HG03432 (cell line): ENCODE data around the gene PRPF40B.
"Not testable (repeated sequence)": the region's sequence is repeated elsewhere in the genome, so short reads cannot be mapped to it uniquely, and the experiment has no call there.

Experiments
- ATAC-seq: cut with Tn5 transposase; IDR thresholded peaks from one replicate; pipeline ENCODE4 v1.9.1; 2021; ENCODE audit warnings: mild to moderate bottlenecking, moderate library complexity; ENCODE audit not compliant: unreplicated experiment

Gene PRPF40B

DNA sequence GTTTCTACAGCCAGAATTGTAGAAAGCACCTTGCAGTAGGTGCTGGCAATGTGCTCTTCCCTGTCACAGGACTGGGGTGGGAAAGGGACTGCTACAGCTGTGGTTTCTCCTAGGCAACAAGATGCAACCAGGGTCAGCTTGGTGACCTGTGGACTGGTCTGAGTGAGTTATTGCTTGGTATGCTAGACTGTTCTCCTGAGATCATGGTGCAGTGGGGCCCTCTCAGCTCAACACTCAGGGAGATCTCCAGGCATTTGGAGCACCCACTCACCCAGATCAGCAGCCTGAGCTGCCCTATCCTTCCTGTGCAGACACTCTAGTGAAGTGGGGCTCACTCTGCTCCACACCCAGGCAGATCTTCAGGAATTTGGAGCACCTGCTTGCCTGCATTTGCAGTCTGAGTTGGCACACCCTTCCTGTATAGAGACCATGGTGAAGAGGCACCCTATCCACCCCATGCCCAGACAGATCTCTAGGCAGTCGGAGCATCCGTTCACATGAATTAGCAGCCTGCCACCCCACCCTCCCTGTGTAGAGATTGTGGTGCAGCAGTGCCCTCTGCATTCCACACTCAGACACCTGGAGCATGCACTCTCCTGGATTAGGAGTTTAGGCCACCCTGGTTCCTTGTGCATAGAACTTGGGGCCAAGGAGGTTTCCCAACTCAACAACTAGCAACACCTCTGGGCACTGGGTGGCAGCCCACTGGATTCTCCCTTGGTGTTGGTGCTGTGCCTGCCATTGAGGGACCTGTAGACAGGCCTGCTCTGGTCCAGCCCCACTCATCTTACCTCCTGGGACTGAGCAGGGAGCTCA, 14.1 kb upstream of the PRPF40B start:
- ATAC-seq: no peak

DNA sequence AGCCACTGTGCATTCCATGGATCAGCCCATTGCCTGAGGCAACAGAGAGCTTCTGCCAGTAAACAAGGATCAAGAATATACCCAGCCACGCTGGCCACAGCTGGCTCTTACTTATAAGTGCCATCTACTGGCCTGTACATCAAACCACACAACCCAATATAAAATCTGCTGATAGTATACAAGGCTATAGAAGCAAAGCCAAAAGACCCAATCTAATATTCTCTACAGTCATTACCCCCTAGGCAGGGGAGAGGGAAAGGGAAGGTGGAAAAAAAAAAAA, 13.5 kb upstream of the PRPF40B start:
- no peak for ATAC-seq

DNA sequence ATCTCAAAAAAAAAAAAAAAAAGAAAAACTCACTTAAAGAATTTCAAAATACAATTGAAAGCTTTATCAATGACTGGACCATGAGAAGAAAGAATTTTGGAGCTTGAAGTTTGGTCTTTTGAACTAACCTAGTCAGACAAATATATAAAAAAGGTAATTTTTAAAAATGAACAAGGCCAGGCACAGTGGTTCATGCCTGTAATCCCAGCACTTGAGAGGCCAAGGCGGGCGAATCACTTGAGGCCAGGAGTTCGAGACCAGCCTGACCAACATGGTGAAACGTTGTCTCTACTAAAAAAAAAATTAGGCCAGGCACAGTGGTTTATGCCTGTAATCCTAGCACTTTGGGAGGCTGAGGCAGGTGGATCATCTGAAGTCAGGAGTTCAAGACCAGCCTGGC, 12.6 kb upstream of the PRPF40B start:
- ATAC-seq: not testable (repeated sequence)

DNA sequence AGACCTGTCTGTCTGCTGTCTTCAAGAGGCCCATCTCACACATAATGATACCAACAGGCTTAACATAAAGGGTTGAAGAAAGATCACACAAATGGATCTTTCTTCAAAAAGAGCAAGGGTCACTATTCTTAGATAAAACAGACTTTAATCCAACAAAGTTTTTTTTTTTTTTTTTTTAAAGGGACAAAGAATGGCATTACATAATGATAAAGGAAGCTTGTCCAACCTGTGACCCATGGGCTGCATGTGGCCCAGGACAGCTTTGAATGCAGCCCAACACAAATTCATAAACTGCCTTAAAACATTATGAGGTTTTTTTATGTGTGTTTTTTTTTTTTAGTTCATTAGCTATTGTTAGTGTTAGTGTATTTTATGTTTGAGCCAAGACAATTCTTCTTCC, 11.2 kb upstream of the PRPF40B start:
- ATAC-seq: no peak

DNA sequence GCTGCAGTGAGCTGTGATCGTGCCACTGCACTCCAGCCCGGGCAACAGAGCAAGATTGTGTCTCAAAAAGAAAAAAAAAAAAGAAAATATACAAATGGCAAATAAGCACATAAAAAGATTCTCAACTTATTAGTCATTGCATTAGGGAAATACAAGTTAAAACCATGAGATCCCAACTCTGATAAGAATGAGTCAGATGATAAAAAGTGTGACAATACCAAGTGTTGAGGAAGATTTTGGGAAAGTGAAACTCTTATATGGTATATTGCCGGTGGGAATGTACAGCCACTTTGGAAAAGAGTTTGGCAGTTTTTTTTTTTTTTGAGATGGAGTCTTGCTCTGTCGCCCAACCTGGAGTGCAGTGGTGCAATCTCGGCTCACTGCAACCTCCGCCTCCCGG, 7.6 kb upstream of the PRPF40B start:
- no peak for ATAC-seq

DNA sequence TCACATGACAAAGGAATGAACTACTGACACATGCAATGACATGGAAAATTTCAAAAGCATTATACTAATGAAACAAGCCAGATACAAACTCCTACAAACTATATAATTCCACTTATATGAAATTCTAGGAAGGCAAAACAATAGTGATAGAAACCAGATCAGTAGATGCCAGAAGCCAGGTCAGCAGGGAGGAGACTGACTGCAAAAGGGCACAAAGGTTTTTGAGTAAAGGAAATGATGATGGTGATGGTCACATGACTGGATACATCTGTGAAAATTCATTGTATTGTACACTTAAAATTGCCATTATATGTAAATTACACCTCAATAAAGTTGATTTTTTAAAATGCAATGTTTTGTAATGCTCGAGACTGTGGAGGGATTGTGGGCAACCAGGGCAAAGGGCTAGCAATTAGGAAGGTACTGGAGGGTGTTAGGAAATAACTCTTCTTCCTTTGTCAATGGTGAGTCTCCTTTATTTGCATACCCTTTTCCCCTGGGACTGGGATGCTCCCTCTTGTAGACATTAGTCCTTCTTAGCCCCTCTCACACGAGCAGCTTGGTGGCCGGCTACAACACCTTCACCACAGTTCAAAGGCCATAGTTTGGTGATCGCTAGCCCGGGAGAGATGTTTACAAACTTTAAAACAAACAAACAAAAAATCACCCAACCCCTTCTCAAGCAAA, 6.7 kb upstream of the PRPF40B start:
- no peak for ATAC-seq

DNA sequence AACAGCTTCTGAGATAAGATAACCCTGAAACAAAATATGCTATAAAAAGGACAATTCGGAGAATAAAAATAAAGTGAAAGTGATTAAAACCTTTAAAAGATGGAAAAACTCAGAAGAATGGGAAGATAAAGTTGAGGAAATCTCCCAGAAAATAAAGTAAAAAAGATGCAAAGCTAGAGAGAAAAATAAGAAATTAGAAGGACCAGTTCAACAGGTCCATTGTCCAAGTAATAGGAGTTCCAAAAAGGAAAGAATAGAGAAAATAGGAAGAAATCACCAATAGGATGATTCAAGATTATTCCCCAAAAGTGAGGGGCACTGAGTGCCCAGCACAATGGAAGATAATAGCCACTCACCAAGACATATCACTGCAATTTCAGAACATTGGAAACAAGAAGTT, 4.8 kb upstream of the PRPF40B start:
- no peak for ATAC-seq

DNA sequence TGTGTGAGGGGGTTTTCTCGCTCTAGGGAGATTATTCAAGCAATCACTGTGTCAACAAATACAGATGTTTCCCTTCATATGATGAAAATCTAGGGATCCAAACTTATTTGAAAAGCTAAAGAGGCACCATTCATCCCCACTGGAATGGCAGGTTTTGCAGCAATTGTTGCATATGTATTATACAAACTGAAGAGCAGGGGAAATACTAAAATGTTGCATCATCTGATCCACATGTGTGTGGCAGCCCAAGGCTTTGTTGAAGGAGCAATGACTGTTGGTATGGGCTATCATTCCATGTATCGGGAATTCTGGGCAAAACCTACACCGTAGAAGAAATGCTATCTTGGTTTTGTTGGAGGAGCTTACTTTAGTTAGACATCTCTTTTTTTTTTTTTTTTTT, 4.1 kb upstream of the PRPF40B start:
- no peak for ATAC-seq

DNA sequence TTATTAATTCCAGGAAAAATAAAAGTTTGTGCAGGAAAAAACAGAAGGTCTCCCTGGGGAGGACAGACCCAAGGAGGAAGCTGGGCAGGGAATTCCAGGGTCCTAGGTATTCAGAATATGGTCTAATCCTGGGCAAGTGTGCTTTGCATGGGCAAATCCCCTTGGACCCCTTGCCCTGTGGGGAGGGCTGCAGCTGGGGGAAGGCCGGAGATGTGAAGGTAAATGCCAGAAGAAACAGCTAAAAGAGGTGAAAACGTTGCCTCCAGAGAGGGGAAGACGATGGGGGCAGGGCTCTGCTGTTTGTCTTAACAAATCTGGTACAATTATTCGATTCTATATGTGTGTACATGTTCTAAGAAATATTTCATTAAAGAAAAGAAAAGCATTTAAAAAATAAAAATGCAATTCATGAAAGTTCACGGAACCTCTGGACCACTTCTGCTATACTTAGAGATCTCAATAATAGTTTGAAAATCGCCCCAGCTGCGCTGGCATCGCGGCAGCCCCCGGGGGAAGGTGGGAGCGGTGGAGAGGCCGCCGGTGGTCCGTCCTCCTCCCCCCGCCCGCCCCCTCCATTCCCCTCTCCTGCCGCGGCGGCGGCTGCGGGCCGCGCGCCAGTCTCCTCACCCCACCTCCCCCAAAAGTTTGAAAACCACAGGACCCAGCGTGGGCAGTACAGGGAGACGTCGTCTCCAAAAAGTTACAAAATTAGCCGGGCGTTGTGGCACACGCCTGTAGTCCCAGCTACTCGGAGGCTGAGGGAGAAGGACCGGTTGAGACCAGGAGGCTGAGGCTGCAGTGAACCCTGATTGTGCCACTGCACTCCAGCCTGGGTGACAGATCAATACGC, 1.5 kb upstream of the PRPF40B start:
- no peak for ATAC-seq

DNA sequence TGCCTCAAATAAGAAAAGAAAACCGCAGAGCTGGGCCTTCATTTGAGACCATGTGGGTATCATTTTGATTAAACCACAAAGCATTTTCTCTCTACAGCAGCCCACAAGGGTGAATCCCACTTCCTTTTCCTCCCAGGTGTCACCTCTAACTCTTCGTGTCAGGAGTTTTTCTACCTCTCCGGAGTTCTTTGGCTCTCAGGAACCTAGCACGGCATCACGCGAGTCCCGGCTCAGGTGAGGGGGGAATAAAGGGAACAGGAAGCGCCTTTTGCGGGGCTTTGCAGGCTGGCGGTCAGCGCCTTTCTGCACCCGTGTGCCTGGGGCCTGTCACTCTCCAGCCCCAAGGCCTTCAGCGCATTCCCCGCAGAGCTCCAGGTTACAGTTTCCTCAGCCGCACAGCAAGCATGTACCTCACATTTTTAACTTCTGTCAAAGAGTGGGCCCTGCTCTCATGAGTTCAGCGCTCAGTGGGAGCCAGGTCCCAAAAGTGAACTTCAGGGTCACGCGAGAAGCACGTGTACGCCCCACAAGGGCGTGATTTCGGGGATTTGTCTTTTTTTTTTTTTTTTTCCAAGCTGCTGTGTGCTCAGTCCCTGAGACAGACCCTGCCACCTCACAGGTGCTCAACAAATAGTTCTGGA, 740 bp upstream of the PRPF40B start:
- ATAC-seq: peak; percentile 28

DNA sequence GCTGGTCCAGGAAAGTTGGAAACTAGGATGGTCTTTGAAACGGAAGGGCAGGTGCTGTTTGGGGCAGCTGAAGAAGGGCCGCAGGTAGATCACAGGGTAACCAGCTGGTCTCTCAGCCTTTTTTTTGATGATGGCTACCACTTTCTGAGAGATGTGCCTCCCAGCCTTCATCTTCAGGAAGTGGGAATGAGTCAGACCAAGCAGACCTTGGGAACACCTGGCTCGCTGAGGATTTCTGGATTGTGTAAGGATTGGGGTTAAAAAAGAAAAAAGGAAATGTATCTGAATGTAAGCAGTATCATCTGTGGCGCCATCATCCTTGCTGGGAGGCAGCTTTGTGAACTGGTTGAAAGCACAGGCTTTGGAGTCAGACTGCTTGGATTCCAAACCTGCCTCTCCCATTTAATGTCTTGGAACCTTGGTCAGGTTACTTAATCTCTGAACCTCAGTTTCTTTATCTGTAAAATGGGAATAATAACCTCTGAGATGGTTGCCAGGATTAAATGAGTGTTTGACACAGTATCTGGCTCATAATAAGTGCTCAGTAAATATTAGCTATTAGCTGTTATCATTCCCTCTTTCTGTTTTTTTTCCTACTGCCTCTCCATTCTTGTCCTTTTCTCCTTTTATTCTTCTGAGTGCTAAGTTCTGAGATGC, 1.7 kb downstream of the PRPF40B start:
- no peak for ATAC-seq

DNA sequence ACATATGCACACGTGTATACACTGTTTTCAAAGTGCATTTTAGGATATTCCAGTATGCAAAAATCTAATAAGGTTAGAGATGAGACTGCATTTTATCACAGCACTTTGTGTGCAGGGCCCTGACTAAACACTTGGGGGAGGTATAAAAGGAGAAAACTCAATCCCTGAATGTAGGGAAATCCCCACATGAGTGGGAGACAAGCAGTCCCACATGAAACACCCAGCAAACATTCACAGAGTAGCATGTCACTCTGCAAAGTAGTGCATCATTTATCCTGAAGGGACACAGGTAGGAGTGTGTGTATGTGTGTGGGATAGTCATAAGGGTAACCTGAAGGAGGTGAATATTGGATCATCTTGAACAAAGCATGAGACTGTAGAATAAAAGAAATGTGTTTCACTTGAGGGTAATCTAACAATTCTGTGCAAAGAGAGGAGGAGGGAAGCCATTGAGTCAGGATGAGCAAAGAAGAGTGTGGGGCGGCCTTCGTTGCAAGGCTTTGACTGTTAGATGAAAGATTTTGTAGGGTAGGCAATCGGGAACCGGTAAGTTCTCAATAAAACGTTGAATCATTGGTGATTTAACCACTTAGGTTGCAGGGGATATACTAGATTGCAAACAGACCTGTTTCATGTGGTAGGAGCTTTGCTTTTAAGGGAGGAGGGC, 2.9 kb downstream of the PRPF40B start:
- no peak for ATAC-seq

DNA sequence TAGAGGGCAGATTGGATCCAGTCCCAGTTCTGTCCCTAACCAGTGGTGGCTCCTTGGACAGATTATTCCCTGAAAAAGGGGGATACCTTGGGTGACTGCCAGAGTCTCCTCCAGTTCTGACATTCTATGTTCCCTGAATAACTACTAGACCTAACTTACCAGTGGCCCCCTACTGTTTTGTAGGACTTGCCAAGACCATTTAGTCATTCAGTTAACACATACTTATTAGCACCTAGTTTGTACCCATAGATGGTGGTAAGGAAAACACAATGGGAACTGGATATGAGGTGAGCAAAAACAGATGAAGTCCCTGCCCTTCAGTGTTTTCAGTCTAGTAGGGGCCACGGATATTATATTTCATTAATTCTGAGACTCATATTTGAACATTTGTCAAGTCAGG, 3.5 kb downstream of the PRPF40B start:
- ATAC-seq: no peak

DNA sequence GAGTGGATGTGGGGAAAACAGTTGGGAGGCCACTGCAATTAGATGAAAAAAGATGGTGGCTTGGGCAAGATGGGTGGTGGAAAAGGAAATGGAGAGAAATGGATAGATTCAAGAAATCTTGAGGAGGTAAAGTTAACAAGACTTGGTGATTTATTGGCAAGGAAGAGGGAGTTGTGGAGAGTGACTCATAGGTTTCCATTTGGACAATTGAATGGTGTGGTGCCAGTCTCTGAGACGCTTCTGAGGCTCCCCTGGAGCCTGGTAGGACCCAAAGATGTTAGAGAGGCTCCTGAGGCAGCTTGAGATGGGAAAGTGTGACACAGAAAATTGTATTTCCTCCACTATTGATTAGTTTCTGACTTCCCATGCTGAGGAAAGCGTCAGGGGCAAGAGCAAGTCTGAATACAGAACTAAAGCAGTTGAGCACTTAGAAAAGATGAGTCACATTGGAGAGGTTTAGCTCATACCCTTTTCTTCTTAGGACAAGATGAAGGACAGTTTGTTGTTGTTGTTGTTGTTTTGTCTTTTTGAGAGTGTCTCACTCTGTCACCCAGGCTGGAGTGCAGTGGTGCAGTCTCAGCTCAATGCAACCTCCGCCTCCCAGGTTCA, 4.5 kb downstream of the PRPF40B start:
- no peak for ATAC-seq

DNA sequence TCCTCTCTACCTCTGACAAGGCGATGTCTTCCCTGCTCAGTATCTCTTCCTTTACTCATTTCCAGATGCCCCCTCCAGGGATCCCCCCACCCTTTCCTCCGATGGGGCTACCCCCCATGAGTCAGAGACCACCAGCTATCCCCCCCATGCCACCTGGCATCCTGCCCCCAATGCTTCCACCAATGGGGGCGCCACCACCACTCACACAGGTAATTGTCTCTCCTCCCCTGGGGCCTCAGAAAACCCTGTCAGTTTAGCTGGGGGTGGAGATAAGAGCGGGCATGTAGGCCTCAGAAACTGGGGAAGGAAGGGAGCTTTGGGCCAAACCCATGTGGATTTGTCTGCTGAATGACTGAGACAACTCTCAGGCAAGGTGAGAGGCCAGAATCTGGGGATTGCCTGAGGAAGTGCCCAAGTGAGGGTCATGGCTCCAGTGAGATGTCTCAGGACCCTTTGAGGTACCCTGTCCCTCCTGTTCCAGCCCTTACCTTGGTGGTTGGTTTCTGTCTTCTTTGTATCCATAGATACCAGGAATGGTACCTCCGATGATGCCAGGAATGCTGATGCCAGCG, 8.1 kb downstream of the PRPF40B start:
- ATAC-seq: no peak

DNA sequence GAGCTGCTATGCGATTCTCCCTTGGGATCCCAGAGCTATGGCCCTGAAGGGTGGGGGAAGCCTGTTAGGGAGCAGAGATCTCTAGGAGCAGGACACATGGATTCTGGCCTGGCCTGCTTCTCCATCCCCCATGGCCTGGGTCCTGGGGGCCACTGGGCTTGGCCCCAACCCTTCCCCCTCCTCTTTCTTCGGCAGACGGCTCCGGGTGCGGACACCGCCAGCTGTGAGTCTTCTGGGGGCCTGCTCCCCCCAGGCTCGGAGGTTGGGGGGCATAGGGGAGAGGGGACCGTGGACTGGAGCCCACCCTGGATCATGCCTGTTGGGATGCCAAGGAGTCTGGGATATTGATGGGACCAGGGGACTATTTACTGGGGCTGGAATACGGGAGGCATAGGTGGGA, 9.0 kb downstream of the PRPF40B start:
- ATAC-seq: no peak

DNA sequence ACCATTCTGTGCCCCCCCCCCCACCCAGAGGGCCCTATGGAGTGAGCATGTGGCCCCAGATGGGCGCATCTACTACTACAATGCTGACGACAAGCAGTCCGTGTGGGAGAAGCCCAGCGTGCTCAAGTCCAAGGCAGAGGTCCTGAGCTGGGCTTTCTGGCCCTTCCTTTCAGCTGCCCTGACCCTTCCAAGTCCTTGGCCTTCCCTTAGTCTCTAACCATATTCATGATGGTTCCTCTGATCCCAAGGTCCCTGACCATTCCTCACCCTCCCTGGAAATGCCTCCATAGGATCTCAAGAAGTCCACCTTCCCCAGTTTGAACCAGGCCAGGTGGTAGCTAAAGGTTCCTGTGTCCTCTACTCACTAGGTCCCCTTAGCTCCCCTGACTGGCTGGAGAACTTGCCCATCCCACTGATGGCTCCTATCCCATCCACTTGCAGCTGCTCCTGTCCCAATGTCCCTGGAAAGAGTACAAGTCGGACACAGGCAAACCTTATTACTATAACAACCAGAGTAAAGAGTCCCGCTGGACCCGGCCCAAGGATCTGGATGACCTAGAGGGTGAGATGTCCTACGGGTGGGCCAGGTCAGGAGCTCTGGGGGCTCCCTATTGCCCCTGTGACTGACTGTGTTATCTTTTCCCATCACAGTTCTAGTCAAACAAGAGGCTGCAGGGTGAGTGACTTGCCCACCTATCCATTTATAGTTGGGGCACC, 9.8 kb downstream of the PRPF40B start:
- no peak for ATAC-seq

DNA sequence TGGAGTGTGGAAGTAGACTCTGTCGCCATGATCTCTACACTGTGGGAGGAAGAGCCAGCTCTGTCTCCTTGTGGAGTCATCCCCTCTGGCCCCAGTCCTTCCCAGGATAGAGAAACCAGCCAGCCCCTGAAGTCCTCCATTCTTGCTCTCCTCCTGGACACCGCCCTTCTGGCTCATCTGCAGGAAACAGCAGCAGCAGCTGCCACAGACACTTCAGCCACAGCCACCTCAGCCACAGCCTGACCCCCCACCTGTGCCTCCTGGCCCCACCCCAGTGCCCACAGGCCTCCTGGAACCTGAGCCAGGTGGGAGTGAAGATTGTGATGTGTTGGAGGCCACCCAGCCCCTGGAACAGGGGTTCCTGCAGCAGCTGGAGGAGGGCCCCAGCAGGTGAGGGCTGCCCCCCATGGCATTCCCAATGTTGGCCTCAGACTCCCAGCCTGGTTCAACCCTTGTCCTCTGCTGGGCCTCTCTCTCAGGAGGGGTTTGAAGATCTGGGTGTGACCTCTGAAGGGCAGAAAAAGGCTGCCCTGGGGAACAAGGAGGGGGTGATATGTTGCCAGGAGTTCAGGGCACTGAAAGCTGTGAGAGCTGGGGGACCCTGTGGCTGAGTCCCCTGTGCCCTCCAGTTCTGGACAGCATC, 10.5 kb downstream of the PRPF40B start:
- ATAC-seq: no peak
